Cardiac fibroblast (primary cell): ENCODE results near the gene ACTN1.

ENCODE experiments used
- DNase-seq, 2 donors: peaks; one replicate each; pipeline versions ENCODE4 v3.0.0 to v3.0.0-alpha.2; 2010; ENCODE audit warnings: low read depth in 2 of 2
- H3K4me3 ChIP-seq, 2 donors: replicated peaks in 1 of 2; 1 replicate in 1 of 2; 2 replicates in 1 of 2; pipeline ENCODE4 v1.5.1; 2011; ENCODE audit warnings: low read depth in 2 of 2, low read length in 2 of 2, mild to moderate bottlenecking in 2 of 2, moderate library complexity in 1 of 2
- CTCF ChIP-seq: IDR thresholded peaks from one replicate; pipeline ENCODE4 v1.5.1; 2011; ENCODE audit warnings: low read depth, mild to moderate bottlenecking, low read length, inconsistent platforms

ACTN1 gene

GRCh38 chr14:68874746-68875155 lies 104.4 kb downstream of the ACTN1 start:
- TF ChIP-seq CTCF, result no peak
- no peak for DNase-seq

GRCh38 chr14:68873376-68873775 lies 105.7 kb downstream of the ACTN1 start:
- TF ChIP-seq CTCF, result no peak
- H3K4me3 ChIP-seq, result no peak overlapping the region
- no peak for DNase-seq

More at GRCh38 chr14:68874746-68875155, 104.4 kb downstream of the ACTN1 start:
- H3K4me3 ChIP-seq, result no peak overlapping the region

- no peak for TF ChIP-seq CTCF
- no peak for DNase-seq
- no peak overlapping the region for H3K4me3 ChIP-seq
These were observed 107.7 kb downstream of the ACTN1 start for GRCh38 chr14:68871392-68871791.

- no peak for TF ChIP-seq CTCF
- H3K4me3 ChIP-seq, result no peak overlapping the region
- DNase-seq, result peak in 1 of 2 donors; percentile 22
These were observed 112.0 kb downstream of the ACTN1 start for GRCh38 chr14:68866991-68867533.

GRCh38 chr14:68865542-68865941 lies 113.6 kb downstream of the ACTN1 start:
- H3K4me3 ChIP-seq, result no peak overlapping the region
- no peak for TF ChIP-seq CTCF
- DNase-seq, result no peak

GRCh38 chr14:68864361-68864750 lies 114.7 kb downstream of the ACTN1 start:
- no peak for TF ChIP-seq CTCF
- peak; percentile 33 to 53 for DNase-seq

More at GRCh38 chr14:68864361-68864750, 114.7 kb downstream of the ACTN1 start:
- H3K4me3 ChIP-seq, result no peak overlapping the region
